NCI-H524 (cell line): ENCODE measurements around the gene CNTNAP5.

Experiments used
- DNase-seq, 2 experiments: peaks; one replicate each; lab custom pipeline; 2025; lab: John Stamatoyannopoulos, UW

The CNTNAP5 gene

DNA sequence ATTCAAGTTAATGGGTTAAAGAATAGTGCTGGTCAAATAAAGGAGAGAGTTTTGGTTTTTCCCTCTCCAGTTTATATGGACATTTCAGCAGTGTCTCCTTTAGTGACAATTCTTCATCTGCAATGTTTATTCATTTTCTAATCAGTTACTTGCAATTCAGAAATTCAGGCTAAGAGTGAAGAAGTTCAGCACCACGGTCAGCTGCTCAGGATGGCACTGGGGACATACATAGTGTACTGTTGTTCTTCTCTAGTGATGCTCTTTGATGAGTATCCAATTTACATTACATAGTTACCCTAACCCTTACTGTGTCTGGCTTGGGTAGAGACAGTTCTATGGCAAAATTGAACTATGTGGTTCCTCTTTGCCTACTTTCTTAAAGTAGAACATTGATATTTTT, 412.7 kb downstream of the CNTNAP5 start:
- no peak for DNase-seq

DNA sequence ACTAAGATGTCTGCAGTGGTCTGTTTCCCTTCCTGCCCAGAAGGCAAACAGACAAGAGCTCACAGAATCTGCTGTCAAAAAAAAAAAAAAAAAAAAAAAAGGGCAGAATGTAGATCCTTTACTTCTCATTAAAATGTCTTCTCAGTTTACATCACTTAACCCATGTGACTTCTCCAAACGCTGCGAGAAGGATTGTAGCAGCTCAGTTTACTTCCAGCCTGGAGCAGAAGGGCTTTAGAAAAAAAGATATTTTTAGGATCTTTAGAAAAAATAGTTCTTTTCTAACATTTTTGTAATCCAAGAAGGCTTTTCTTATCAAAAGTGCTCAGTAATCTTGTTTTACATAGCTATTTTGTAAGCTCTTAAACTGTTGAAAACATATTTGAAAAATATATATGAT, 425.4 kb downstream of the CNTNAP5 start:
- peak in 1 of 2 experiments; percentile 13 for DNase-seq

DNA sequence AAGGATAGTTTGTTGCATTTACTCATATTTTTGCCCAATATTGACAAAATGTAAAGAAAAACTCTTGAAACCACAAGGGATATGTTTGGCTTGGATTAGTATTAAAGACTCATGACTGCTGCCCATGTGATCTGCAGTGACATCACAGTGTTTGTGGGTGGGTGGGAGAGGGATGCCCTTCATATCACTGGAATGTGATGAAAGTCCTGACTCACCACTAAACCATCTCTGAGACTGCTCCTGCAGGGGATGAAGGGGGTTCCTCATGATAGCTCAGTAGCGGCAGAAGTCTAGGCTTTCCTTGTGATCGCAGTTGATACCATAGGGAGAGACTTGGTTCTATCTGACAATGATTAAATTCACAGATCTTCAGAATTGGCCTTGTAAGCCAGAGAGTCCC, 451.2 kb downstream of the CNTNAP5 start:
- no peak for DNase-seq

DNA sequence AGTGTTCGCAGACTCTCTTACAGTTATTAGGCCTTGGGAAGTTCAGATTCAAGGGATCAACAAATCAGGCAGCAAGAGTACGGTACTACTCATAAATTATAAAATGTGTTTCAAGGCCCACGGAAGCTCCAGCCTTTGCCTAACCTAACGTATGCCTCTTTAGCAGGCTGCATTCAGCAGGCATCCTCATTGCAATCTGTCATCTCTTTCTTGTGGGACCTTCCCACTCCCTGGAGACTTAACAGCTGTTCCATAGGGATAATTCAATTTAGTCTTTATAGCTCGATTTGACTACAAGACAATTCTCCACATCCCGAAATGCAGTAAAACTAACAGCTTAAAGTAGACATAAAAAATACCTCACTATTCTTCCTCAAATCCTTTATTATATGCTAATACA, 453.7 kb downstream of the CNTNAP5 start:
- peak; percentile 31 to 80 for DNase-seq

DNA sequence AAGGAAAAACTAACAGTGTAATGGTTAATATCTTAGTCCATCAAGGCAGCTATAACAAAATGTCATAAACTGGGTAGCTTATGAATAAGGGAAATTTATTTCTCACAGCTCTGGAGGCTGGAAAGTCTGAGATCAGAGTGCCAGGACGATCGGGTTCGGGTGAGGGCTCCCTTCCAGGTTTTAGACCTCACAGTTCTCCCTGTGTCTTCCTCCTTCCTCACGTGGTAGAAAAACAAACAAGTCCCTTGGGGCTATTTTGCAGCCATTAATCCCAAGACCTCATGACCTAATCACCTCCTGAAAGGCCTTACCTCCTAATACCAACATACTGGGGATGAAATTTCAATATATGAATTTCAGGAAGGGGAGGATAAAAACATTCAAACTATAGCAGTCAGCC, 455.9 kb downstream of the CNTNAP5 start:
- peak; percentile 2 to 35 for DNase-seq

DNA sequence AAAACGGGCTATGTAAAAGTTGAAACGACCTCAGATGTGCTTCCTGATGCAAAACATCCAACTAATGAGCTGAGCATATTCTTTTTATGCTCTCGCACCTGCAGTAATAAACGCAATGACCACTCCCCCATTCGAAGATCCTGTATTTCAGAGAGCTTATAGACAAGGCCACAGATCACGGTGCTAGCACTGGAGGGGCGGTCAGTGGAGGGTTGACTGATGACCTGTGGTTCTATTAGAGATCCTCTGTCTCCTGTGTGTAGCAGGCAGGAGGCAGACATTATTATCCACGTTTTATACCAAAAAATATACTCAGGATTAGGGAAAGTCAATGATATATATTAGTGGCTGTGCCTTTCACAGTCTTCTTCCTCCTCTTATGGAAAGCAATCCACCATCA, 457.0 kb downstream of the CNTNAP5 start:
- DNase-seq = no peak

DNA sequence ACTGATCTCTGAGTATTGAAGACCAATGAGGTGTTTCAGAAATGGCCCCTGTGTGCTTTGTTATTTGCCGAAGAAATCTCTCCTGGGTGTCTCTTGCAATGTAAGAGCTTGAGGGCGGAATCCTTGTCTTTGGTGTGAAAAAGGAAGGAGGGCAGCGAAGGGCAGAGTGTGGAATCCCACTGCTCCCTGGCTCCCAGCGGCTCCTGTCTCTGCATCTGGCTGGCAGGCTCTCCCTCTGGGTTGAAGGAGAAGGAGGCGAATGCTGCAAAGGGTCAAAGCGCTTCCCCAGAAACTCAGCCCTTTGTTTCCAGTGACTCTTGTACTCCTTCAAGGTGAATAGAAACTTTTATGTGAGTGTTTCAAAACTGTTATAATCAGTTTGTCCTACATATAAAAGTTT, 457.5 kb downstream of the CNTNAP5 start:
- DNase-seq = no peak

DNA sequence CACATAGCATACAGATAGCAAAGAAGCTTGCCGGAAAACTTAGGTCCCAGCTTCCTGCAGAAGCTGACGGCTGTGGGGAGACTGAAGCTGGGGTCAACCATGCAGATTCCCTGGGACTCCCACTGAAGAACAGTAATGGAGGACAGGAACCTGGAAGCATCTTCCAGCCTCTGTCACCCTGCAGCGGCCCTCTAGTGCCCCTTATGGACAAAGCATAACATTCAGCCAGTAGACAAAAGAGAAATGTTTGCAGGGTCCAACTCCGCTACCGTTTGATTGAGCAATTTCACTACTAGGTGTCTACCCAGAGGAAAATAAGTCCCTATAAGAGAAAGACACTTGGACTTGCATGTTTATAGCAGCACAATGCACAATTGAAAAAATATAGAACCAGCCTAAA, 460.6 kb downstream of the CNTNAP5 start:
- no peak for DNase-seq

DNA sequence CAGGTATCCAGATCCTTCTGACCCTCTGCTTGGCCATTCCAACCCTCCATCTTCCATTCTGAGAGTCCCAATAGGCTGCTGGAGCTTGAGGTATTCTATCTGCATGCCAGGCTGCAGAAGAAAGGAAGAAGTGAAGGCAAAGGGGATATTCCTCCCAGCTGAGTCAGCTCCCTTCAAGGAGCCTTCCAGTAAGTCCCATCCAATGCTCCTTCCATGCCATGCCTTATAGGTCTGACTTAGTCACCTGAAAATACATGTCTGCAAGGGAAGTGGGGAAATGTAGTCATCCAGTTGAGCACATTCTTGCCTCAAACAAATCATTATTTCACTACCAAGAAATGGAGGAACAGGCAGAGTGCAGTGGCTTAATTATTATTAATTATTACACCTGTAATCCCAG, 464.6 kb downstream of the CNTNAP5 start:
- DNase-seq = no peak

DNA sequence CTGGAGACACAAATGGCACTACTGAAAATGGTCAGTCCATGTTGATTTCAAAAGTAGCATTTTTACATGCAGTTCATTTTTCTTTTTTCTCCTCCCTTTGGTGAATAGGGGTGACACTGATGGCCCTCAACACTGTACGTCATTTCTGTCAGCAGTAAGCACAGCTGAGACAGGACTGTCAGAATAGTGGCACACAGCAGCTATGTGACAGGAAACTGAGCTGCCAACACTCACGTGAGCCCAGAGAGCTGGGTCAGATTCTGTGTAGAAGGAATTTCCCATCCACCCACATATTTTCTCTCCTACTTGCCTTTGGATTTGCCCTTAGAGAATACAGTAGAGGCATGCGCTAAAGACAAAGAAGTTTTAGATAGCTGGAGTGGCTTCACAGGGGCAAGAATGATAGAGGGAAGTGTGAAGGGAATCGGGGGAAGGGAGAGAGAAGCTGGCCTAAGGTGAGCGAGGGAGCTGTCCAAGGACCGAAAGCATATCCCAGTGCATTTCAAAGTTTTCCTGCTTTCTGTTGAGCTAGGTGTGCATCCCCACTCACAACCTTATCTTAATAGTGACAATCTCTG, 476.6 kb downstream of the CNTNAP5 start:
- DNase-seq = no peak

DNA sequence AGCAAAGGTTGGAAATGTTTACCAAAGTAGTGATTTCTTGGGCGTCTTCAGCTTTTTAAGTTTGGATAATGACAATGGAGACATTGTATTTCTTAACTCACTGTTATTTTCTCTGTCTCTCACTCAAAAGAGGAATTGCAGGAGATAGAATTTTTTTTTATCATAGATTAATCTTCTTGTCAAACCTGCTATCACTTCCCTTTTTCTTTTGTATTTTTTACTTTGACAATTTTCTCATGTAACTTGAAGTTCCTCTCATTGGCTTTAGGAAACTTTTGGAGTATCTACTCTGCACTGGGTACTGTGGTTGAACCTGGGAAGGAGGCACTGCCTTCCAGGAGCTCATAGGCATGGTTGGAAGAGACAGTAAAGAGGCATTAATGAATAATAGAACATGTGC, 489.1 kb downstream of the CNTNAP5 start:
- no peak for DNase-seq

DNA sequence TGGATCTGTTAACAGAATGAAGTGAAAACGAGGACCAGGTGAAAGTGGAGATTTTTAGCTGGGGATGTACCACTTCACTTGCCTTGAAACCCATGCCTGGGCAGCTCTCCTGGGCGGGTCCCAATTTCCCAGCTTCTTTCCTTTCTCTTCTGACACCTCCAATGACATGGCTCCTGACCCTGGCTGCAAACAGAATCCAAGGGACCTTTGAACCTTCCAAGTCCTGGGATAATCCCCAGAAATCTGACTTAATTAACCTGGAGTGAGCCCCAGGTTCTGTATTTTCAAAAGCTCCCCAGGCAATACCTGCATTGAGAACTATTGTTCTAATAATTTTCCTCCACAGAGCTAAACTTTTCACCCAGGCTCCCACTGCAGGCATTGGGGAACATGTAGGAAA, 495.9 kb downstream of the CNTNAP5 start:
- no peak for DNase-seq

DNA sequence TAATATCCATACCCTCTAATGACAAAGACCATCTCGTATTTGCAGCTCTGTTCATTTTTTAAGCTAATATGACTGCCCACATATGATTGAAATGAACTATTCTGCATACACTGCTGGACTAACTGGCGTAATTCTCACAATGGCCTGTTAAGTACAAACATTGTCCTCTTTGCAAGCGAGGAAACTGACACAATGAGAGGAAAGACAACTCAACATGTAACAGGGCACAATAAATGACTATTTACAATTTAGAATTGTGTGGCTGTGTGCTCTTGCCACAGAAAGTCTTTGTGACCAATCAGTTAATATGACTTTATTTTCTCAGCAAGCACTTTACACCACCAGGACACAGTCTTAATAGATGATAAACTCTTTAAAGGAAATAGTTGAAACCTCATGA, 498.0 kb downstream of the CNTNAP5 start:
- no peak for DNase-seq

DNA sequence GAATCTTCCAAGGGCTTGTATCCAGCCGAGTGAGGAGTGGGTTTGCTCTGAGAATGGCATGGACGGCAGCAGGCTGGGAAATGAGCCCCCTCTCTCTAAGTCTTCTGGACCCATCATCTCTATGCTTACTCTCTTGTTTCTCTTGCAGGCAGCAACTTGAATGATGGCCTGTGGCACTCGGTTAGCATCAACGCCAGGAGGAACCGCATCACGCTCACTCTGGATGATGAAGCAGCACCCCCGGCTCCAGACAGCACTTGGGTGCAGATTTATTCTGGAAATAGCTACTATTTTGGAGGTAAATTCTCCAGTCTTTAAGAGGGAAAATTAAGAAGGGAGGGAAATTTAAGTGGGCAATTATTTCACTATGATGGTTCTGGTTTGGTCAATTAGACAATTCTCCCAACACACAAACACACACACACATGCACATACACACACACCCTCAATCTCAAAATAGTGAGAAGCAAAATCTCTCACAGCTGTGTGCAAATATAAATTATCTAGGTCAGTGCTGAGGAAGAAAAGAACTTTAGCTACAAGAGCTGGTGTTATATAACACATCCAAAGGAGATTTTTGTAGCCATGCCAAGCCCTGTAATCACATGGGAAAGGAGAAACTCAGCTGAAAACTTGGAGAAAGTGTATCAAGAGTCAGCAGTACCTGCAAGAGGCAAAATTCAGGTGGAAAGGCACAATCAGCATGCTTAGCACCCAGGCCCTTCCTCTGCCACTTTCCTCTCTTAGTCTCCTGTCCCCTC, 499.2 kb downstream of the CNTNAP5 start:
- no peak for DNase-seq

DNA sequence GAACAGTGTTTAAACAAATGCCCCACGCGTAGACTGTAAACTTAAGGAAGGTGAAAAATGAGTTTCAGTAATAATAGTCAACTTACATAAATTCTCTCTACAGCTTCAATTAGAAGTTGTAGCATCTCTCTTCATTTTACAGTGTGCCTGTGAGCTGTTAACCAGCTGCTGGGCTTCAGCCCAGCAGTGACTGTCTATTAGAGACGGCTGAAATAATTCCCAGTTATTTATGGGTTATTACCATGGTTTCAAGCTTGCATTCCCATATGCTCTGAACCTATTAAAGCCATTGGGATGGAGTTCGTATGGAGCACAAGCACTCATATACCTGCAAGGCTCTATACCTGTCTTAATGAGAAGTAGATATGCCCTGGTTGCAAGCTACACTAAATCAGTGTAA, 501.1 kb downstream of the CNTNAP5 start:
- DNase-seq = no peak

DNA sequence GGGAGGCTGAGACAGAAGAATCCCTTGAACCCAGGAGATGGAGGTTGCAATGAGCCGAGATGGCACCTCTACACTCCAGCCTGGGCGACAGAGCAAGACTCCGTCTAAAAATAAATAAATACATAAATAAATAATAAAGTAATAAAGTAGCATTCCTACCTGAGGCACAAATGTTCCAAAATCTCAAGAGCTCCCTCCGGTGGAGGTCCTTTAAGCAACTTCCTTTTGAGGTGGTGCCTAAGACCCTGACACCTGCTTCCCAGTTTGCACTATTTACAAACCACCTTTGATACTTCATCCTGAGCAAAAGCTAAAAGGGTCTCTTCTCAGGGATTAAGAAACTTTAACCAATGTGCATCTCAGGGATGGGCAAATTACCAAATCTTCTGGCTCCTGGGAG, 505.1 kb downstream of the CNTNAP5 start:
- DNase-seq = no peak

DNA sequence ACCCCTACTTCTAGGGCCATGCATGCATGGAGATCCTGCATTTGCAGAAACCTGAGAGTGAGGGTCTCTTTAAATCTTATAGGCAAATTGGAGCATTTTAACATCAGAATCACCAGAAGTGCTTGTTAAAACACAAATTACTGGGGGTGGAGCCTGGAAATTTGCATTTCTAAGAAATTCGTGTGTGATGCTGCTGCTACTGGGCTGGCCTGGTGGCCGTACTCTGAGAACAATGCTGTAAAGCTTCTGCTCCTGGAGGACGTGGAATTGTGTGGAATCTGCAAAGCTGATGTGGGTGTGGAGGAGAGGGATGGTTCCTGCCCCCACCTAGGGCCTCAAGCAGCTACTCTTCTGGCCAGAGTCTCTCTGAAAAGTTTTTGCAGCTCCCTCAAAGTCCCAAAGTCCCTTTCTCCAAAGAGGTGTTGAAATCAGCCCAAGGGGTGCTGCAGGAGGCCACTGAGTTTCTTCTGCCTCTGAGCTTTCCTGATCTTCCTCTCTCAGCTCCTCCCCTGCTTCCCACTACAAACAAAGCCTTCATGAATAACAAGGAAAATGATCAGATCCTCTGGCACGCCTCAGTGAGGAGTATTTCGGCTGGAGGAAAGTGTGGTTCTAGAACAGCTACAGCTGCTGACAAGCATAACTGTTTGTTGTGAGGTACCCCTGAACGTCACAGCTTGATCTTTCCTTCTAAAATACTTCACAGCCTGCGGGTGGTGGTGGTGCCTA, 508.3 kb downstream of the CNTNAP5 start:
- no peak for DNase-seq

DNA sequence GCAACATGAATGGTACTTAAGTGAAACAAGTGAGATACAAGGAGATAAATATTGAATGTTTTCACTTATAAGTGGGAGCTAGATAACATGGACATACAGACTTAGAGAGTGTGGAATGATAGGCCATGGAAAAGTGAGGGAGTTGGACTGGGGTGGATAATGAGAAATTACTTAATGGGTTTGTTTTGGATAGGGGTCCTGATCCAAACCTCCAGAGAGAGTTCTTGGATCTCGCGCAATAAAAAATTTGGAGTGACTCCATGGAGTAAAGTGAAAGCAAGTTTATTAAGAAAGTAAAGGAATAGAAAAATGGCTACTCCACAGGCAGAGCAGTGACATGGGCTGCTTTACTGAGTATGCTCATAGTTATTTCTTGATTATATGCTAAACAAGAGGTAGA, 508.9 kb downstream of the CNTNAP5 start:
- no peak for DNase-seq

DNA sequence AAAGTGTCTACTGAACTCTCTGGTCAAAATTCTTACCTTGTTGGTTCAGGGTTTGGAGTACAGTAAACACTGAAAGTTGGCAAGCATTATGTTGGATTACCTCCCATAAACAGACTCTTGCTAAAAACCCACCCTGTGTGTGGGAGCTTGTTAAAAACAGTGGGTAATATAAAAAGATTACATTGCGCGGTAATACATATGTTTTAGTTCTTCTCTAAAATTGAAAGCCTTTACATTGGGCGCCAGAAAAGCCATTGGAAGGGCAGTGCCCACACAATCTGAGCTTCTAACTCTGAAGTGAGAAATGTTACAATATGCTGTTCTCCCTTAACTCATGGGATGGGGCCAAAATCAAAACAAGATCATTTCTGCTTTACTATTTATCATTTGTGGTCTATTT, 510.7 kb downstream of the CNTNAP5 start:
- no peak for DNase-seq

DNA sequence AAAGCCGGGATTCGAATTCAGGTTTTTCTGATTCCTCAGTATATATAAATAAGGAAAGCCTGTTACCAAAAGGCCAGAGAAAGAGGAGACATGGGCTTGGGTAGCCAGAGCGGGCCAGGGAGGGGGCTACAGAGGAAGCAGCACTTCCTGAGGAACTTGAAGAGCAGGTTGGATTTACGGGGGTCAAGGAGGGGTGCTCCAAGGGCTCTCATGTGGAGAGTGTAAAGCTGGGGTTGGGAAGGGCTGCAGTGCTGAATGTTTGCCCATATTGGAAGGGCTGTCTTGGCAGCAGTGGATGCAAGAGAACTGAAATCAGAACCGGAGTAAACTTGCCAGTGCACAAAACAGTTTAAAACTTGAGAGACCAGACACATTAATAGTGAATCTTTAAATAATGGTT, 511.5 kb downstream of the CNTNAP5 start:
- DNase-seq = no peak

DNA sequence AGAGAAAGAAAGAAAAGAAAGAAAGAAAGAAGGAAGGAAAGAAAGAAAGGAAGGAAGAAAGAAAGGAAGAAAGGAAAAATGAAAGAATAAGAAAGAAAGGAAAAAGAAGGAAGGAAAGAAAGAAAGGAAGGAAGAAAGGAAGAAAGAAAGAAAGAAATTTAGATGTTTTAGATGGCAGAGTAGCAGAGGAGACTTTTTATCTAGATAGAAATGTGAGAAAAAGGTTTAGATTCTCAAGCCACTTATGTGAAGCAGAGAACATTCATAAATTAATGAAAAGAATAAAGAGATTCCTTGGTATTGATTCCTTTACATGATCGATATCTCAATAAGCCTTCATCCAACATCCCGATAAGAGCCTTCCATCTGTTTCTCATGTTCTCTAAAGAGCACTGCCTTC, 513.5 kb downstream of the CNTNAP5 start:
- DNase-seq = no peak

DNA sequence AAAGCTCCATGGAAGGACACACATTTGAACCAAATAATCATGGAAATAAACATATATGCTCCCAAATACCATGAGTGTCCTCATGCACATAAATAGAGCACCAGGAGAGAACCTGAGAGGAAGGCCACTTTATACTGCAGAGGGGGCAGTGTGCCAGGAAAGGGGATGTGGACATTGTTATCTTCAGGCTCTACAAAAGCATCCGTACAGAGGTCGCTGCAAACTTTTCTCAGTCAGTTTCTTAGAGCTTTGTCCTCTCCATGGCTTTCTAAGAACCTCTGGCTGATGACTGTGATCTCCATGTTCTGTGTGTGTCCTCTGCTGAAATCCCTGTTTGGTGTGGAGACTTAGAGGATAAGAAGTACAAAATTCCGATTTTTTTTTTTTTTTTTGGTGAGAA, 515.7 kb downstream of the CNTNAP5 start:
- no peak for DNase-seq

DNA sequence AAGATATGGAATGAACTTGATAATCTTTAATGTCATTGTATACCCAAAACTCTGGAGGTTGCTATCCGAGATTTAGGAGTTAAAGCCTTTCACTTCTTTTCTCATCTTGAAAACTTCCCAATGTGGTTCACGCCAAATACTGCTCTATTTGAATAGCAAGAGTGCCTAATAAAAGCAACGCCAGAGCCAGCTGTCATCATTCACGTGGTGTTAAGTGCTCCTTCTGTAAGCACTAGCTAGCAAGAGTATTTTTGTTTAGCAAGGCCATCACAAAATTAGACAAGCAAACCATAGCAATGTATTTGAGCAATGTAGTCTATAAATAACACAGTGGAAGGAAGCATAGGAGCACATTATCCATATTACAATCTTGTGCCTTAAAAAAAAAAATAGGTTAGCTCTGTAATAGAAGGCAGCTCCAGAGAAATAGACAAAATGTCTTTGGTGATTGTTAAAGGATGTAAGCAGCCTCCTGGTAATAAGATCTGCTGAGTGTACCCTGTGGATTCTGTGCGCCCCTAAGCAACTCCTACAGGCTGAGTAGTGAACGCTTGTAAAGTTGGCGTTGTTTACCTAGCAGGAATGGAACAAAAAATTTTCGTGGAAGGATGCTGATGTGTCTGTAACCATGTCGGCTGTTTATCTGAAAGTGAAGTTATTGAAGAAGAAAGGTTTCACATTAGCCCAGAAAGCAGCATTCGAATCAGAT, 518.0 kb downstream of the CNTNAP5 start:
- peak; percentile 2 to 47 for DNase-seq
